GM23338 (cell line): ENCODE data around the gene ARL14. TPM values are rescaled to one million over a fixed set of nuclear protein-coding genes. Genes with fewer than 3 reads are reported as not detected.

Experiments used
- ATAC-seq: fragments of 200-7000 bp; cut with Tn5 transposase; 3 replicates; pipeline ENCODE4 v1.9.1; 2020
- DNase-seq: peaks from one replicate; pipeline ENCODE4 v3.0.0-alpha.2; 2015; ENCODE audit warnings: low spot score
- H2AFZ ChIP-seq: fragments of 200-600 bp; sonication (generic); 2 replicates; pipeline ENCODE4 v1.8.0; 2016; ENCODE audit warnings: antibody characterized with exemption, mild to moderate bottlenecking, moderate library complexity
- H3F3A ChIP-seq: fragments of 200-600 bp; sonication (generic); replicated peaks from 2 replicates; pipeline ENCODE4 v1.8.0; 2017; ENCODE audit warnings: antibody characterized with exemption, mixed run types, low read depth
- H3K27ac ChIP-seq: fragments of 200-600 bp; sonication (generic); 2 replicates; pipeline ENCODE4 v1.6.1; 2016; ENCODE audit warnings: low read depth
- H3K27me3 ChIP-seq: fragments of 200-600 bp; sonication (generic); 2 replicates; pipeline ENCODE4 v1.8.0; 2016; ENCODE audit warnings: mild to moderate bottlenecking, mixed run types, moderate library complexity; ENCODE audit not compliant: insufficient read depth
- H3K36me3 ChIP-seq: fragments of 200-600 bp; sonication (generic); 2 replicates; pipeline ENCODE4 v1.8.0; 2016; ENCODE audit warnings: mild to moderate bottlenecking; ENCODE audit not compliant: insufficient read depth
- H3K4me1 ChIP-seq: fragments of 200-600 bp; sonication (generic); 2 replicates; pipeline ENCODE4 v1.8.0; 2016; ENCODE audit warnings: mild to moderate bottlenecking, moderate library complexity; ENCODE audit not compliant: insufficient read depth
- H3K4me2 ChIP-seq: fragments of 200-600 bp; sonication (generic); 2 replicates; pipeline ENCODE4 v1.7.1; 2017; ENCODE audit warnings: mixed run types
- H3K4me3 ChIP-seq: fragments of 200-600 bp; sonication (generic); 2 replicates; pipeline ENCODE4 v1.6.1; 2016; ENCODE audit warnings: mixed run types
- H3K79me2 ChIP-seq: fragments of 200-600 bp; sonication (generic); replicated peaks from 2 replicates; pipeline ENCODE4 v1.8.0; 2017; ENCODE audit warnings: mild to moderate bottlenecking; ENCODE audit not compliant: insufficient read depth
- H3K9me2 ChIP-seq: fragments of 200-600 bp; sonication (generic); 2 replicates; pipeline ENCODE4 v1.8.0; 2017; ENCODE audit not compliant: insufficient read depth
- H4K20me1 ChIP-seq: fragments of 200-600 bp; sonication (generic); replicated peaks from 2 replicates; pipeline ENCODE4 v1.8.0; 2017; ENCODE audit warnings: mild to moderate bottlenecking; ENCODE audit not compliant: insufficient read depth
- H3K27ac Mint-ChIP-seq: 2 replicates; pipeline ENCODE4 v1.8.0; 2020; ENCODE audit warnings: inconsistent platforms, mild to moderate bottlenecking, moderate library complexity, mixed read lengths
- H3K27me3 Mint-ChIP-seq: 3 replicates; pipeline ENCODE4 v1.8.0; 2022; ENCODE audit warnings: low read depth, mild to moderate bottlenecking, moderate library complexity, mixed read lengths, inconsistent platforms; ENCODE audit not compliant: insufficient read depth, poor library complexity
- H3K36me3 Mint-ChIP-seq: 3 replicates; pipeline ENCODE4 v1.8.0; 2021; ENCODE audit warnings: low read depth, mild to moderate bottlenecking, inconsistent platforms, moderate library complexity, mixed read lengths
- H3K4me1 Mint-ChIP-seq: 3 replicates; pipeline ENCODE4 v1.8.0; 2020; ENCODE audit warnings: mild to moderate bottlenecking, inconsistent platforms, mixed read lengths
- H3K4me3 Mint-ChIP-seq: 3 replicates; pipeline ENCODE4 v1.8.0; 2021; ENCODE audit warnings: moderate library complexity, mild to moderate bottlenecking, inconsistent platforms, mixed read lengths
- H3K9me3 Mint-ChIP-seq: 3 replicates; pipeline ENCODE4 v1.8.0; 2020; ENCODE audit warnings: moderate library complexity, mild to moderate bottlenecking, inconsistent platforms, mixed read lengths
- CREB1 ChIP-seq: fragments of 250-450 bp; sonication (Bioruptor Pico); IDR thresholded peaks from 2 replicates; pipeline ENCODE4 v1.5.0; 2020; ENCODE audit warnings: low read depth, mild to moderate bottlenecking, moderate library complexity
- EZH2 ChIP-seq: fragments of 200-600 bp; sonication (generic); IDR thresholded peaks from one replicate; pipeline ENCODE4 v1.8.0; 2017; ENCODE audit warnings: antibody characterized with exemption, mild to moderate bottlenecking, low read depth; ENCODE audit not compliant: unreplicated experiment
- JUNB ChIP-seq: IDR thresholded peaks from one replicate; pipeline ENCODE4 v1.6.1; 2016; ENCODE audit warnings: antibody characterized with exemption; ENCODE audit not compliant: unreplicated experiment
- NANOG ChIP-seq: IDR thresholded peaks from 2 replicates; pipeline ENCODE4 v1.6.1; 2016; ENCODE audit warnings: antibody characterized with exemption, borderline replicate concordance
- POLR2AphosphoS5 ChIP-seq: IDR thresholded peaks from 2 replicates; pipeline ENCODE4 v1.6.1; 2016; ENCODE audit warnings: antibody characterized with exemption, low read depth
- STAT1 ChIP-seq: IDR thresholded peaks from one replicate; pipeline ENCODE4 v1.6.1; 2016; ENCODE audit warnings: antibody characterized with exemption; ENCODE audit not compliant: unreplicated experiment
- ZNF114 ChIP-seq: fragments of 250-450 bp; sonication (Bioruptor Pico); IDR thresholded peaks from 2 replicates; pipeline ENCODE4 v1.5.0; 2020; ENCODE audit warnings: mild to moderate bottlenecking, moderate library complexity
- ZNF331 ChIP-seq: fragments of 250-450 bp; sonication (Bioruptor Pico); IDR thresholded peaks from 2 replicates; pipeline ENCODE4 v1.5.0; 2020; ENCODE audit warnings: low read depth, mild to moderate bottlenecking, moderate library complexity
- polyA plus RNA-seq: library from polyadenylated mRNA; unstranded; fragments of >200 nt; fragmentation: Nextera tagmentation; extraction: Ambion mirVana; gene quantifications from 2 replicates; pipeline ENCODE4 v1.2.1, GENCODE V29; 2016
- total RNA-seq: library from RNA; depleted of rRNA; stranded (reverse); fragments of >200 nt; shearing (Covaris generic); gene quantifications from 2 replicates; pipeline ENCODE4 v1.2.3, GENCODE V29; 2014
- TF ChIP-seq, protein P1 (sequence below): IDR thresholded peaks from 2 replicates; pipeline ENCODE4 v1.6.1; 2016; ENCODE audit warnings: antibody characterized with exemption
- TF ChIP-seq, protein P2 (sequence below): fragments of 250-450 bp; sonication (Bioruptor Pico); IDR thresholded peaks from 2 replicates; pipeline ENCODE4 v1.5.0; 2020; ENCODE audit warnings: mild to moderate bottlenecking, moderate library complexity

ARL14 gene
- total and polyA plus RNA-seq, 2 experiments from 2014 or later = not detected

DNA sequence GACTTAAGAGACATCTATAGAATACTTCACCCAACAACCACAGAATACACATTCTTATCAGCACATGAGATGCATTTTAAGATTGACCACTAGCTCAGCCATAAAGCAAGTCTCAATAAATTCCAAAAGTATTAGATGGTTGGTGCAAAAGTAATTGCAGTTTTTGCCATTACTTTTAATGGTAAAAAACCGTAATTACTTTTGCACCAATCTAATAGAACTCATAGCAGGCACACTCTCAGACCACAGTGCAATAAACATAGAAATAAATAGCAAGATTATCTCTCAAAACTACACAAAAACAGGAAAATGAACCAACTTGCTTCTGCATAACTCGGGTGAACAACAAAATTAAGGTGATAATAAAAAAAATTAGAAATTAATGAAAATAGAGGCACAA, 45.4 kb downstream of the ARL14 start (continued):
- TF ChIP-seq, protein P1, sequence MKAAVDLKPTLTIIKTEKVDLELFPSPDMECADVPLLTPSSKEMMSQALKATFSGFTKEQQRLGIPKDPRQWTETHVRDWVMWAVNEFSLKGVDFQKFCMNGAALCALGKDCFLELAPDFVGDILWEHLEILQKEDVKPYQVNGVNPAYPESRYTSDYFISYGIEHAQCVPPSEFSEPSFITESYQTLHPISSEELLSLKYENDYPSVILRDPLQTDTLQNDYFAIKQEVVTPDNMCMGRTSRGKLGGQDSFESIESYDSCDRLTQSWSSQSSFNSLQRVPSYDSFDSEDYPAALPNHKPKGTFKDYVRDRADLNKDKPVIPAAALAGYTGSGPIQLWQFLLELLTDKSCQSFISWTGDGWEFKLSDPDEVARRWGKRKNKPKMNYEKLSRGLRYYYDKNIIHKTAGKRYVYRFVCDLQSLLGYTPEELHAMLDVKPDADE = no peak
- TF ChIP-seq JUNB (no peak), EZH2 (no peak), ZNF114 (CRISPR knock-in tag) (no peak)

DNA sequence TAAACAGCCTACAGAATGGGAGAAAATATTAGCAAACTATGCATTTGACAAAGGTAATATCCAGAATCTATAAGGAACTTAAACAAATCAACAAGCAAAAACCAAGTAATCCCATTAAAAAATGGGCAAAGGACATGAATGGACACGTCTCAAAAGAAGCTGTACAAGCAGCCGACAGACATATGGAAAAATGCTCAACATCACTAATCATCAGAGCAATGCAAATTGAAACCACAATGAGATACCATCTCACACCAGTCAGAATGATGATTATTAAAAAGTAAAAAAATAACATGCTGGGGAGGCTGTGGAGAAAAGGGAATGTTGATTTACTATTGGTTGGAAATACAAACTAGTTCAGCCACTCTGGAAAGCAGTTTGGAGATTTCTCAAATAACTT, 48.4 kb downstream of the ARL14 start:
- no peak overlapping the region for H3K4me3 Mint-ChIP-seq
- H3K27me3 Mint-ChIP-seq = peaks cover 2% of the 10 kb centered on the region
- TF ChIP-seq NANOG = no peak
- no peak for TF ChIP-seq CREB1 (CRISPR knock-in tag)
- TF ChIP-seq, protein P2, sequence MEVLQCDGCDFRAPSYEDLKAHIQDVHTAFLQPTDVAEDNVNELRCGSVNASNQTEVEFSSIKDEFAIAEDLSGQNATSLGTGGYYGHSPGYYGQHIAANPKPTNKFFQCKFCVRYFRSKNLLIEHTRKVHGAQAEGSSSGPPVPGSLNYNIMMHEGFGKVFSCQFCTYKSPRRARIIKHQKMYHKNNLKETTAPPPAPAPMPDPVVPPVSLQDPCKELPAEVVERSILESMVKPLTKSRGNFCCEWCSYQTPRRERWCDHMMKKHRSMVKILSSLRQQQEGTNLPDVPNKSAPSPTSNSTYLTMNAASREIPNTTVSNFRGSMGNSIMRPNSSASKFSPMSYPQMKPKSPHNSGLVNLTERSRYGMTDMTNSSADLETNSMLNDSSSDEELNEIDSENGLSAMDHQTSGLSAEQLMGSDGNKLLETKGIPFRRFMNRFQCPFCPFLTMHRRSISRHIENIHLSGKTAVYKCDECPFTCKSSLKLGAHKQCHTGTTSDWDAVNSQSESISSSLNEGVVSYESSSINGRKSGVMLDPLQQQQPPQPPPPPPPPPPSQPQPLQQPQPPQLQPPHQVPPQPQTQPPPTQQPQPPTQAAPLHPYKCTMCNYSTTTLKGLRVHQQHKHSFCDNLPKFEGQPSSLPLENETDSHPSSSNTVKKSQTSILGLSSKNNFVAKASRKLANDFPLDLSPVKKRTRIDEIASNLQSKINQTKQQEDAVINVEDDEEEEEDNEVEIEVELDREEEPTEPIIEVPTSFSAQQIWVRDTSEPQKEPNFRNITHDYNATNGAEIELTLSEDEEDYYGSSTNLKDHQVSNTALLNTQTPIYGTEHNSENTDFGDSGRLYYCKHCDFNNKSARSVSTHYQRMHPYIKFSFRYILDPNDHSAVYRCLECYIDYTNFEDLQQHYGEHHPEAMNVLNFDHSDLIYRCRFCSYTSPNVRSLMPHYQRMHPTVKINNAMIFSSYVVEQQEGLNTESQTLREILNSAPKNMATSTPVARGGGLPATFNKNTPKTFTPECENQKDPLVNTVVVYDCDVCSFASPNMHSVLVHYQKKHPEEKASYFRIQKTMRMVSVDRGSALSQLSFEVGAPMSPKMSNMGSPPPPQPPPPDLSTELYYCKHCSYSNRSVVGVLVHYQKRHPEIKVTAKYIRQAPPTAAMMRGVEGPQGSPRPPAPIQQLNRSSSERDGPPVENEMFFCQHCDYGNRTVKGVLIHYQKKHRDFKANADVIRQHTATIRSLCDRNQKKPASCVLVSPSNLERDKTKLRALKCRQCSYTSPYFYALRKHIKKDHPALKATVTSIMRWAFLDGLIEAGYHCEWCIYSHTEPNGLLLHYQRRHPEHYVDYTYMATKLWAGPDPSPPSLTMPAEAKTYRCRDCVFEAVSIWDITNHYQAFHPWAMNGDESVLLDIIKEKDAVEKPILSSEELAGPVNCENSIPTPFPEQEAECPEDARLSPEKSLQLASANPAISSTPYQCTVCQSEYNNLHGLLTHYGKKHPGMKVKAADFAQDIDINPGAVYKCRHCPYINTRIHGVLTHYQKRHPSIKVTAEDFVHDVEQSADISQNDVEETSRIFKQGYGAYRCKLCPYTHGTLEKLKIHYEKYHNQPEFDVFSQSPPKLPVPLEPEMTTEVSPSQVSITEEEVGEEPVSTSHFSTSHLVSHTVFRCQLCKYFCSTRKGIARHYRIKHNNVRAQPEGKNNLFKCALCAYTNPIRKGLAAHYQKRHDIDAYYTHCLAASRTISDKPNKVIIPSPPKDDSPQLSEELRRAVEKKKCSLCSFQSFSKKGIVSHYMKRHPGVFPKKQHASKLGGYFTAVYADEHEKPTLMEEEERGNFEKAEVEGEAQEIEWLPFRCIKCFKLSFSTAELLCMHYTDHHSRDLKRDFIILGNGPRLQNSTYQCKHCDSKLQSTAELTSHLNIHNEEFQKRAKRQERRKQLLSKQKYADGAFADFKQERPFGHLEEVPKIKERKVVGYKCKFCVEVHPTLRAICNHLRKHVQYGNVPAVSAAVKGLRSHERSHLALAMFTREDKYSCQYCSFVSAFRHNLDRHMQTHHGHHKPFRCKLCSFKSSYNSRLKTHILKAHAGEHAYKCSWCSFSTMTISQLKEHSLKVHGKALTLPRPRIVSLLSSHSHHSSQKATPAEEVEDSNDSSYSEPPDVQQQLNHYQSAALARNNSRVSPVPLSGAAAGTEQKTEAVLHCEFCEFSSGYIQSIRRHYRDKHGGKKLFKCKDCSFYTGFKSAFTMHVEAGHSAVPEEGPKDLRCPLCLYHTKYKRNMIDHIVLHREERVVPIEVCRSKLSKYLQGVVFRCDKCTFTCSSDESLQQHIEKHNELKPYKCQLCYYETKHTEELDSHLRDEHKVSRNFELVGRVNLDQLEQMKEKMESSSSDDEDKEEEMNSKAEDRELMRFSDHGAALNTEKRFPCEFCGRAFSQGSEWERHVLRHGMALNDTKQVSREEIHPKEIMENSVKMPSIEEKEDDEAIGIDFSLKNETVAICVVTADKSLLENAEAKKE = no peak
- no peak for TF ChIP-seq STAT1
- no peak for TF ChIP-seq EZH2
- TF ChIP-seq POLR2AphosphoS5 = no peak
- TF ChIP-seq ZNF114 (CRISPR knock-in tag) = no peak
- TF ChIP-seq ZNF331 (CRISPR knock-in tag) = no peak
- TF ChIP-seq, protein P1 = no peak
- no peak overlapping the region for H3K4me2 ChIP-seq
- no peak overlapping the region for H3K27ac Mint-ChIP-seq
- no peaks in the 10 kb centered on the region for H4K20me1 ChIP-seq
- no peak overlapping the region for H2AFZ ChIP-seq
- H3K4me1 Mint-ChIP-seq = no peaks in the 10 kb centered on the region
- H3K4me1 ChIP-seq = no peaks in the 10 kb centered on the region
- H3K9me2 ChIP-seq = no peaks in the 10 kb centered on the region
- no peak overlapping the region for H3K27ac ChIP-seq
- no peaks in the 10 kb centered on the region for H3K79me2 ChIP-seq
- H3K36me3 Mint-ChIP-seq = no peaks in the 10 kb centered on the region; the same call in 2 of the 3 replicates
- H3K36me3 ChIP-seq = no peaks in the 10 kb centered on the region
- H3F3A ChIP-seq = no peaks in the 10 kb centered on the region
- no peaks in the 10 kb centered on the region for H3K27me3 ChIP-seq
- H3K4me3 ChIP-seq = no peak overlapping the region
- H3K9me3 Mint-ChIP-seq = no peaks in the 10 kb centered on the region; the same call in 1 of the 3 replicates
- ATAC-seq (no peak), DNase-seq (no peak)
